ENCODE data around the gene IGSF23. TPM values are rescaled to one million over a fixed set of nuclear protein-coding genes. Genes with fewer than 3 reads are reported as not detected.

The IGSF23 gene
- total and polyA plus RNA-seq, 2 of the 4 experiments (the other 2 are of a cell fraction) = 0.27 TPM; not detected in 1

DNA sequence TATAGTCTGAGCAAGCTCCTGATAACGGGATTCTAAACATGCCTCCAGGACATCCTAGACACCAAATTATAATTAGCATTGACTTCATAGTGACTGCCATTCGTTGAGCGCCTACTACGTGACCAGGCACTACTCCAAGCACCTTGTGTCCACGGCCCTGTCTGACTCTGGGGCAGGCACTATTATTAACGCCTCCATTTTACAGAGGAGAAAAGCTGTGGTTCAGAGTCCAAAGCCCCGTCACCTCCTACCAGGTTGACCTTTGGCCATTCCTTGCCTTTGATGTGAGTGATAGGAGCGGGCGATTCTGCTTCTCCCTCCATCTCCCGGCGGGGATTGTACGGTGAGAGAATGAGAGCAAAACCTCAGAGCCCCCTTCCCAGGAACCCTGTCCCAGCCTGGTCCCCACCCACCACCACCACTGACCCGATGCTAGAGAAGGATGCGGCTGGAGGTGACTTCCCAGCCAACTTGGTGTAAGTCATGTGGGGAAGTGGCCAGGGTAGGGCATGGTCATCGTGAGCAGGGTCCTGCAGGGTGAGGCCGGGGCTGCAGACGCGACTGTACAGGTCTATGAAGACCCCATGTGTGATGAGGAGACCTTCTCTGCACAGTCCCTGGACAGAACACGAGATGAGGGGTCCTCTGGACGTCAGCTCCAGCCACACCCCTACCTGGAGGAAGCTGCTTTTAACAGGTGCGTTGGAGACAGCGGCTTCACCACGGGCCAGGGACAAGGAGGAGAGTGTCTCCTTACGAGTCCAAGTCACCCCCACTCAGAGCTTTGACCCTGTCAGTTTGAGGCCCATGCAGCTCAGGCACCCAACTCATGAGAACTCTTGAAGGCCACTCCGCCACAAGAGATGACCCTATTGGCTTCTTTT, at the start of gene IGSF23 (continued):
- TF ChIP-seq CTCF (conservative IDR thresholded peaks at IDR 0.05; ENCODE audit: low read depth, low read length) (no peak), RFX5 (IDR thresholded peaks at IDR 0.05; ENCODE audit: low read depth, low read length) (no peak), CEBPB (IDR thresholded peaks at IDR 0.05; ENCODE audit: low read depth, low read length) (no peak), BHLHE40 (IDR thresholded peaks at IDR 0.05; ENCODE audit: low read depth, low read length) (no peak)

Data from IMR-90 (cell line).